Fibroblast of peridontal ligament (primary cell): ENCODE data around the gene TMEM138.
A peak's percentile ranks its signal among the peaks of the same experiment; 100 is the strongest.
"Not testable (repeated sequence)": the region's sequence is repeated elsewhere in the genome, so short reads cannot be mapped to it uniquely, and the experiment has no call there.

ENCODE experiments used
- DNase-seq: peaks from one replicate; pipeline ENCODE4 v3.0.0-alpha.2; 2010; ENCODE audit errors: extremely low read depth

Gene TMEM138

GRCh38 chr11:61364012-61364675 lies 2.0 kb downstream of the TMEM138 start:
- no peak for DNase-seq

GRCh38 chr11:61367406-61367805 lies 5.2 kb downstream of the TMEM138 start:
- DNase-seq = no peak

GRCh38 chr11:61368646-61369045 lies 6.5 kb downstream of the TMEM138 start:
- DNase-seq = no peak

- DNase-seq = peak; percentile 97
These were observed 7.5 kb downstream of the TMEM138 start for GRCh38 chr11:61369372-61370348.

GRCh38 chr11:61370349-61371005 lies 8.3 kb downstream of the TMEM138 start:
- no peak for DNase-seq

- DNase-seq = no peak
These were observed 10.7 kb downstream of the TMEM138 start for GRCh38 chr11:61372659-61373420.

GRCh38 chr11:61375761-61376108 lies 13.6 kb downstream of the TMEM138 start:
- DNase-seq = no peak

- DNase-seq = peak; percentile 59
These were observed 15.4 kb downstream of the TMEM138 start for GRCh38 chr11:61377461-61378160.

GRCh38 chr11:61378713-61379313 lies 16.6 kb downstream of the TMEM138 start:
- DNase-seq = peak; percentile 100

GRCh38 chr11:61380884-61381283 lies 18.7 kb downstream of the TMEM138 start:
- no peak for DNase-seq

- DNase-seq = not testable (repeated sequence)
These were observed 21.7 kb downstream of the TMEM138 start for GRCh38 chr11:61383859-61384258.

- peak; percentile 56 for DNase-seq
These were observed 22.4 kb downstream of the TMEM138 start for GRCh38 chr11:61384271-61385242.

GRCh38 chr11:61390161-61390560 lies 28.0 kb downstream of the TMEM138 start:
- DNase-seq = peak; percentile 55

GRCh38 chr11:61392981-61393595 lies 30.9 kb downstream of the TMEM138 start:
- DNase-seq = peak; percentile 36

- DNase-seq = no peak
These were observed 39.0 kb downstream of the TMEM138 start for GRCh38 chr11:61401173-61401572.

GRCh38 chr11:61401573-61401972 lies 39.4 kb downstream of the TMEM138 start:
- DNase-seq = no peak

- no peak for DNase-seq
These were observed 41.5 kb downstream of the TMEM138 start for GRCh38 chr11:61403658-61404057.

GRCh38 chr11:61404103-61404502 lies 41.9 kb downstream of the TMEM138 start:
- DNase-seq = no peak

- DNase-seq = no peak
These were observed 42.5 kb downstream of the TMEM138 start for GRCh38 chr11:61404641-61405040.
